Measurements from ENCODE around the gene SYNE1. TPM values are rescaled to one million over a fixed set of nuclear protein-coding genes. Genes with fewer than 3 reads are reported as not detected.
"Not testable (repeated sequence)": the region's sequence is repeated elsewhere in the genome, so short reads cannot be mapped to it uniquely, and the experiment has no call there.

The SYNE1 gene
- total RNA-seq, 1 donor from 2014 or later, result 75.5 TPM

DNA sequence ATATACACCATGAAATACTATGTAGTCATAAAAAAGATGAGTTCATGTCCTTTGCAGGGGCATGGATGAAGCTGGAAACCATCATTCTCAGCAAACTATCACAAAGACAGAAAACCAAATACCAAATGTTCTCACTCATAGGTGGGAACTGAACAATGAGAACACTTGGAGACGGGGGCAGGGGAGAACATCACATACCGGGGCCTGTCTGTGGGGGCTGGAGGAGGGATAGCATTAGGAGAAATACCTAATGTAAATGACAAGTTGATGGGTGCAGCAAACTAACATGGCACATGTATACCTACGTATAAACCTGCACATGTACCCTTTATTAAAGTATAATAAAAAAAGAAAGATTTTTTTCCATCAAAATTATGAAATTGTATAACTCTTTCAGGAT is 22.4 kb downstream of the SYNE1 start:
- DNase-seq (ENCODE audit: low read depth, low spot score), result not testable (repeated sequence)

- no peak for DNase-seq (ENCODE audit: low read depth, low spot score)
Observed at GRCh38 chr6:152609125-152609670, 28.0 kb downstream of the SYNE1 start.

- DNase-seq (ENCODE audit: low read depth, low spot score), result no peak
Observed at GRCh38 chr6:152605941-152606340, 31.2 kb downstream of the SYNE1 start.

- DNase-seq (ENCODE audit: low read depth, low spot score), result no peak
Observed at GRCh38 chr6:152605342-152605741, 31.8 kb downstream of the SYNE1 start.

- no peak for DNase-seq (ENCODE audit: low read depth, low spot score)
Observed at GRCh38 chr6:152603911-152604310, 33.3 kb downstream of the SYNE1 start.

DNA sequence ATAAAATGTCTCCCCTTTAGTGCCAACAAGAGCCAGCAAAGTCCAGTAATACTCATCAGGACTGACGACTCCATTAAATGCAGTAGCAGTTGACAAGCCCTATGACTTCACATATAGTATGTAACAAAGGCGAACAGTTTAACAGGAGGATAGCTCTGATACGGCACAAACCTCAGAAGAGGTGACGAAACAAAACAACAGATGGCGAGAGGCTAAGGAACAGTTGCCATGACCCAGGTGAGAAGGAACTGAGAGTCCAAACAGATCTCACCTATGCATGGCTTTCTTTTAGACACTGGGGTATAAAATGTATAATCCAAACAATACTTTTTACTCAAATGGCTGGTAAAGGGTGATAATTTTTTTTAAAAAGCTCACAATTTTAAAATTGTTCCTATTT is 37.1 kb downstream of the SYNE1 start:
- DNase-seq (ENCODE audit: low read depth, low spot score), result no peak

- DNase-seq (ENCODE audit: low read depth, low spot score), result peak; percentile 8
Observed at GRCh38 chr6:152598901-152599537, 38.1 kb downstream of the SYNE1 start.

DNA sequence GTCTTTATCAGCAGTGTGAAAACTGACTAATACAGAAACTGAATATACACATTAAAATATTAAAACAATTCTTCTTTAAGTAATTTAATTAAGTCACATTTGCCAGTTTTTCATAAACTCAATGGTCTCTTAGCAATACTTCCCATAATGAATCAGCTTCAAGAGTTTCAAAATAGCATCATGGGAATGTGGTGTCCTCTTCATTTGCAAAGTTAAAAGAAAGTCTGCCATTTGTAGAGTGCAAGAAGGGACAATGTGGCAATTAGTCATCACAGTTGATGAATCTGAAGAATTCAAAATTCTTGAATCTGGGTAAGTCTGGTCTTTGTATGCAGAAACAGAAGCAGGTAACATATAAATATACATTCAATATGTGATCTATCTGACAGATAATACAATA is 38.7 kb downstream of the SYNE1 start:
- no peak for DNase-seq (ENCODE audit: low read depth, low spot score)

- DNase-seq (ENCODE audit: low read depth, low spot score), result no peak
Observed at GRCh38 chr6:152596726-152597125, 40.4 kb downstream of the SYNE1 start.

DNA sequence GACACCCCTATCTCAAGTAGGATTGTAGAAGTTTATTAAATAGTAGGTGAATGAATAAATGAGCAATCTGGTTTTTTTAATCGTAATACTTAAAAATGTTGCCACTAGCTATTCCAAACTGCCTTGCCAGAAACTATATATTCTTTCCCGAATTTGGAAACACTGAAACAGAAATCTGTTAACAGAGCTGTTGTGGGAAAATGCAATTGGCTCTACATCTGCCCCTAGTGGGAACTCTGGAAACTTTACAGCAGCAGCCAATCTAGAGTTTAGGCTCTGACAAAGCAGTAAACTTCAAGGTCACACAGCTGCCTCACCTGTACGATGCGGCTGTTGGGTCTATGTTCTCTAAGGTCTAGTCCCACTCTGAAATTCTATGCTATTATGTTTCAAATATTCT is 41.7 kb downstream of the SYNE1 start:
- no peak for DNase-seq (ENCODE audit: low read depth, low spot score)

- no peak for DNase-seq (ENCODE audit: low read depth, low spot score)
Observed at GRCh38 chr6:152594701-152595100, 42.5 kb downstream of the SYNE1 start.

GRCh38 chr6:152588456-152588855 is 48.7 kb downstream of the SYNE1 start:
- no peak for DNase-seq (ENCODE audit: low read depth, low spot score)

GRCh38 chr6:152587473-152587872 is 49.7 kb downstream of the SYNE1 start:
- DNase-seq (ENCODE audit: low read depth, low spot score), result no peak

- DNase-seq (ENCODE audit: low read depth, low spot score), result no peak
Observed at GRCh38 chr6:152585236-152585635, 51.9 kb downstream of the SYNE1 start.

DNA sequence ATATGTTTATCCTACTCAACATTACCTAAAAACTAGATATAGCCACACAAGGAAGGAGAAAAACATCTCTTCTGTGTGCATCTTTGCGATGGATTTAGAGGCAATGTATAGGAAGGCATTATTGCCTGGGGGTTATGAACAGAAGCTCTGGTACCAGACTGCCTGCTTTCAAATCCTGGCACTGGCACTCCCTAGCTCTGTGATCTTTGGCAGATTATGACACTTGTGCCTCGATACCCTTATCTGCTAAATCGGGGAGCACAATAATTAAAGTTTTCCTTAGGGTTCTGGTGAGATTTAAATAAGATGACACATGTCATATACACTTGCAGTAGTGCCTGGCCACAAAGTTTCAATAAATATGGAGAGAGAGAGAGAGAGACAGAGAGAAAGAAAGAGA is 53.3 kb downstream of the SYNE1 start:
- no peak for DNase-seq (ENCODE audit: low read depth, low spot score)

GRCh38 chr6:152576525-152576924 is 60.6 kb downstream of the SYNE1 start:
- no peak for DNase-seq (ENCODE audit: low read depth, low spot score)

DNA sequence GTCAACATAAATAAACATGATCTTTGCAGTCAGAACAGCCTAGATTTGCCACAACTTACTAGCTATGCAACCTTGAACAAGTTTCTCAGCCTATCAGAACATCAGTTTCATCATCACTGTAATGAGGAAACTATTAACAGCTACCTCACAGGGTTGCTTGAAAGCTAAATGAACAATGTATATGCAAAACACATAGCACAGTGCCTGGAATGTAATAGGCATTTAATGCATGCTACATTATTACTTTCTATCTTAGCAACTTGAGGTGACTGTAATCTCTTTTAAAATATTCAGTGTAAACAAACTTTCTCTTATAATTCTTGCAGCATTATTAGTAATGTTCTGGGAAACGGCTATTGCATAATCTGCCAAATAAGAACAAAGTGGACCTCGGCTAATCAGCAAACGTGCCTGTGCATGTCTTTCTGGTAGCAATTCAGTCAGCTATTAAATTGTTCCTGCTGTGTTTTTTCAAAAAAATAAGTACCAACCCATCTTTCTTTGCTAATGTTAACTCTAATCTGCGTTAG is 61.5 kb downstream of the SYNE1 start:
- DNase-seq (ENCODE audit: low read depth, low spot score), result no peak

- DNase-seq (ENCODE audit: low read depth, low spot score), result no peak
Observed at GRCh38 chr6:152575161-152575560, 62.0 kb downstream of the SYNE1 start.

DNA sequence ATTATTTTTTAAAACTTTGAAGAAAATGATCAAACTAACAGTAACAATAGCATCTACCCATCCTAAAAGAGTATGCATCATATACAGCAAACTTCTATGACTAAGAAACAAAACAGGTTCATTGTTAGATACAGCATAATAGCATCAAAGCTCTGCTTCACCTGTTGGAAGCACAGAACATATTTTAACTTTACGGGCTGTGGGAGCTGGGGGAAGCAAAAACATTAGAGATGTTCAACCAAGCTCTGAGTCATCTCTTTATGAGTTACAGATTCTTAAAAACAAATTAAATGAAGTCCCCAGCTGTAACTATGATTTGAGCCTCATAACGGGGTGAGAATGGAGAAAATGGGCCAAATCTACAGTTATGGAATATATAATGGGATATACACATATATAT is 63.4 kb downstream of the SYNE1 start:
- no peak for DNase-seq (ENCODE audit: low read depth, low spot score)

- no peak for DNase-seq (ENCODE audit: low read depth, low spot score)
Observed at GRCh38 chr6:152572338-152573088, 64.6 kb downstream of the SYNE1 start.

- no peak for DNase-seq (ENCODE audit: low read depth, low spot score)
Observed at GRCh38 chr6:152571943-152572337, 65.2 kb downstream of the SYNE1 start.

GRCh38 chr6:152571089-152571488 is 66.1 kb downstream of the SYNE1 start:
- no peak for DNase-seq (ENCODE audit: low read depth, low spot score)

Measured in pulmonary artery endothelial cell (primary cell).